ENCODE data around the gene SYT5. TPM values are rescaled to one million over a fixed set of nuclear protein-coding genes. Genes with fewer than 3 reads are reported as not detected.

SYT5 gene
- total RNA-seq, 2 experiments from 2014 or later = 0.84 TPM; not detected in 1

DNA sequence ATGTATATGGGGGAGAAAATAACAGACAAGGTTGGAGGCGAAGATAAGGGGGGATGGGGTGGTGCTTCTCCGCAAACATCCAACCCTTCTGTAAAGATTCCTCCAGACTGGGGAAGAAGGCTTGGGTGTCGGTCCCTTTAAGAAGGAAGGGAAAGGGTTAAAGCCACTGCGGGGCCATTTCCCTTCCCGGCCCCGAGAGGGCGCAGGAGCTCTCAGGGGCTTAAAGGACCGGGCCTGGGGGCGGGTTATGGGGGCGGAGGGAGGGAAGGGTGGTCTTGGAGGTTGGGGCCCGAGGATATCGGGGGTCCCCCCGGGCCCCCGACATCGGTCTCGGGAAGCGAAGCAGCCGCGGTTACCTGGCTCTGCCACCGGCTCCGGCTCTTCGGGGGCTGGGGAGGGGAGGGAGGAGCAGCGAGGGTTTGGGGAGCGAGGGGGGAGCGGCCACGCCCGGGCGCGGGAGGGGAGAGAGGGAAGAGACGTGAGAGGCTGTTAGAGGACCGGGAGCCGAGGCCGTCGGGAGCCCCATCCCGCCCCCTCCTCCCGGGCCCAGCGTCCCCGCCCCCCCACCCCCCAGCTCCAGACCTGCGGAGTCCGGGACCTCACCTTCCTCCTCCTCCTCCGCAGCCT lies 33.9 kb downstream of the SYT5 start:
- H3K9me2 ChIP-seq (ENCODE audit: insufficient read depth, low read length) = no peaks in the 10 kb centered on the region
- H3K4me1 ChIP-seq (ENCODE audit: insufficient read depth, low read length, poor library complexity, severe bottlenecking) = peaks cover 43% of the 10 kb centered on the region
- ChIA-PET POLR2A (no interaction called here), CTCF (ENCODE audit: unreplicated experiment) (no interaction called here)
- H3K79me2 ChIP-seq (ENCODE audit: insufficient read depth, low read depth, low read length) = no peaks in the 10 kb centered on the region
- peak; percentile 66 for DNase-seq (ENCODE audit: low spot score)
- no TSS peak for BruUV-seq (replicated peaks)
- H3K36me3 ChIP-seq (ENCODE audit: insufficient read depth, low read length) = 0 out of 2 replicates have a peak, but pooled peaks cover under 1% of the 10 kb centered on the region
- intact Hi-C loops (cut with micrococcal nuclease; ENCODE audit: unreplicated experiment) = no loop called here
- peak overlapping the region; percentile 76; the same call in 1 of the 2 replicates for H2AFZ ChIP-seq (ENCODE audit: low read length)
- H3K4me3 ChIP-seq (ENCODE audit: low read depth, low read length, poor library complexity, severe bottlenecking) = peak overlapping the region; percentile 65
- H4K20me1 ChIP-seq (ENCODE audit: insufficient read depth, low read length) = no peaks in the 10 kb centered on the region
- H3K9me3 ChIP-seq (ENCODE audit: low read length) = no peaks in the 10 kb centered on the region
- peak overlapping the region; percentile 76 for H3K4me2 ChIP-seq (ENCODE audit: low read length)
- H3K27ac ChIP-seq (ENCODE audit: low read depth, low read length, poor library complexity, severe bottlenecking) = no peak overlapping the region
- no peak for TF ChIP-seq EZH2phosphoT487 (IDR thresholded peaks at IDR 0.05; ENCODE audit: borderline replicate concordance, low read depth, low read length)
- TF ChIP-seq, protein P1, sequence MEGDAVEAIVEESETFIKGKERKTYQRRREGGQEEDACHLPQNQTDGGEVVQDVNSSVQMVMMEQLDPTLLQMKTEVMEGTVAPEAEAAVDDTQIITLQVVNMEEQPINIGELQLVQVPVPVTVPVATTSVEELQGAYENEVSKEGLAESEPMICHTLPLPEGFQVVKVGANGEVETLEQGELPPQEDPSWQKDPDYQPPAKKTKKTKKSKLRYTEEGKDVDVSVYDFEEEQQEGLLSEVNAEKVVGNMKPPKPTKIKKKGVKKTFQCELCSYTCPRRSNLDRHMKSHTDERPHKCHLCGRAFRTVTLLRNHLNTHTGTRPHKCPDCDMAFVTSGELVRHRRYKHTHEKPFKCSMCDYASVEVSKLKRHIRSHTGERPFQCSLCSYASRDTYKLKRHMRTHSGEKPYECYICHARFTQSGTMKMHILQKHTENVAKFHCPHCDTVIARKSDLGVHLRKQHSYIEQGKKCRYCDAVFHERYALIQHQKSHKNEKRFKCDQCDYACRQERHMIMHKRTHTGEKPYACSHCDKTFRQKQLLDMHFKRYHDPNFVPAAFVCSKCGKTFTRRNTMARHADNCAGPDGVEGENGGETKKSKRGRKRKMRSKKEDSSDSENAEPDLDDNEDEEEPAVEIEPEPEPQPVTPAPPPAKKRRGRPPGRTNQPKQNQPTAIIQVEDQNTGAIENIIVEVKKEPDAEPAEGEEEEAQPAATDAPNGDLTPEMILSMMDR (conservative IDR thresholded peaks at IDR 0.05; ENCODE audit: low read length) = peak; percentile 85

DNA sequence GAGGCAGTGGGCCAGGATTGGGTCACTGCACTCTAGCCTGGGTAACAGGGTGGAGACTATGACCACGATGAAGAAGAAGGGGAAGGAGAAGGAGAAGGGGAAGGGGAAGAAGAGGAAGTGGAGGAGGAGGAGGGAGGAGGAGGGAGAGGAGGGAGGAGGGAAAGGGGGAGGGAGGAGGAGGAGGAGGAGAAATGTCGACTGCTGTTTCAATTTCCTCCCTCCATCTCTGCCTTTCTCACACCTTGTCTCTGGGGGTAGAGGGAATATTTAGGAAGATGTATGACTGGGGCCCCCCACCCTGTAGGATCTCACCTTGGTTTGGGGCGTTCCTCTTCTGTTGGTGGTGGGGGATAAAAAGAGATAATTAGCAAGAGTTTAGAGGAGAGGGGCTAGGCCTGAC lies 34.9 kb downstream of the SYT5 start:
- peaks cover 44% of the 10 kb centered on the region for H3K4me1 ChIP-seq (ENCODE audit: insufficient read depth, low read length, poor library complexity, severe bottlenecking)
- DNase-seq (ENCODE audit: low spot score) = no peak
- ChIA-PET POLR2A (no interaction called here), CTCF (ENCODE audit: unreplicated experiment) (no interaction called here)
- H3K79me2 ChIP-seq (ENCODE audit: insufficient read depth, low read depth, low read length) = no peaks in the 10 kb centered on the region
- no peak for TF ChIP-seq EZH2phosphoT487 (IDR thresholded peaks at IDR 0.05; ENCODE audit: borderline replicate concordance, low read depth, low read length)
- TF ChIP-seq, protein P1 (conservative IDR thresholded peaks at IDR 0.05; ENCODE audit: low read length) = no peak
- peak overlapping the region; percentile 13; the same call in 1 of the 2 replicates for H3K4me2 ChIP-seq (ENCODE audit: low read length)
- H2AFZ ChIP-seq (ENCODE audit: low read length) = no peak overlapping the region
- no peaks in the 10 kb centered on the region for H3K9me2 ChIP-seq (ENCODE audit: insufficient read depth, low read length)
- no TSS peak for BruUV-seq (replicated peaks)
- H3K9me3 ChIP-seq (ENCODE audit: low read length) = no peaks in the 10 kb centered on the region
- H4K20me1 ChIP-seq (ENCODE audit: insufficient read depth, low read length) = no peaks in the 10 kb centered on the region
- no peak overlapping the region for H3K4me3 ChIP-seq (ENCODE audit: low read depth, low read length, poor library complexity, severe bottlenecking)
- intact Hi-C loops (cut with micrococcal nuclease; ENCODE audit: unreplicated experiment) = no loop called here
- no peaks in the 10 kb centered on the region for H3K36me3 ChIP-seq (ENCODE audit: insufficient read depth, low read length)
- H3K27ac ChIP-seq (ENCODE audit: low read depth, low read length, poor library complexity, severe bottlenecking) = no peak overlapping the region

DNA sequence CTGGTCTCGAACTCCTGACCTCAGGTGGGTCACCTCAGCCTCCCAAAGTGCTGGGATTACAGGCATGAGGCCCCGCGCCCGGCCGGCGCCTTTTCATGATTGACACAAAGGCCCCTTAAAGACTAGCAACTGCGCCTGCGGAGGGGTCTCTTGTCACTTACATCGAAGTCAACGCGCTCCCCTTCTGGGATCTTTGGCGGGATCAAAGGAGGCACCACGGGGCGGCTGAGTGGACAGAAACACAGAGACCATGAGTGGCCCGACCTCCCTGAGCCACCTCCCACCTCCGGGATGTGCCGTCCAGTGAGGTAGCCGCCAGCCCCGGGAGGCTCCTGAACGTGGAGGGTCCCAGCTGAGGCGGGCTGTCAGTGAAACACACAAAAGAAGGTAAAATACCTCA lies 38.4 kb downstream of the SYT5 start:
- Histone ChIP-seq H3K36me3 (ENCODE audit: insufficient read depth, low read length) (no peaks in the 10 kb centered on the region), H3K4me2 (ENCODE audit: low read length) (peak overlapping the region; percentile 39), H4K20me1 (ENCODE audit: insufficient read depth, low read length) (no peaks in the 10 kb centered on the region), H3K79me2 (ENCODE audit: insufficient read depth, low read depth, low read length) (no peaks in the 10 kb centered on the region), H2AFZ (ENCODE audit: low read length) (no peak overlapping the region), H3K4me1 (ENCODE audit: insufficient read depth, low read length, poor library complexity, severe bottlenecking) (peaks cover 23% of the 10 kb centered on the region), H3K4me3 (ENCODE audit: low read depth, low read length, poor library complexity, severe bottlenecking) (no peak overlapping the region), H3K9me2 (ENCODE audit: insufficient read depth, low read length) (no peaks in the 10 kb centered on the region), H3K9me3 (ENCODE audit: low read length) (no peaks in the 10 kb centered on the region), H3K27ac (ENCODE audit: low read depth, low read length, poor library complexity, severe bottlenecking) (no peak overlapping the region)
- CTCF ChIA-PET (ENCODE audit: unreplicated experiment) = no interaction called here
- no peak for TF ChIP-seq EZH2phosphoT487 (IDR thresholded peaks at IDR 0.05; ENCODE audit: borderline replicate concordance, low read depth, low read length)
- TF ChIP-seq, protein P1 (conservative IDR thresholded peaks at IDR 0.05; ENCODE audit: low read length) = no peak
- POLR2A ChIA-PET = no interaction called here
- no TSS peak for BruUV-seq (replicated peaks)
- intact Hi-C loops (cut with micrococcal nuclease; ENCODE audit: unreplicated experiment) = loop anchor here (1.0 kb wide), 1 partner anchor 19 kb away; no protein-coding TSS in a partner anchor
- DNase-seq (ENCODE audit: low spot score) = no peak

Measured in OCI-LY7 (cell line).